ENCODE results near the gene INPP5A.

GRCh38 chr10:132692311-132692710 is 154.7 kb downstream of the INPP5A start:
- TF ChIP-seq EZH2phosphoT487 (IDR thresholded peaks at IDR 0.05; ENCODE audit: low read depth, severe bottlenecking, unreplicated experiment), result no peak
- TF ChIP-seq CTCF (IDR thresholded peaks at IDR 0.05; ENCODE audit: poor library complexity), result no peak
